SU-DHL-6 (cell line): ENCODE results near the gene GPR180.

Source experiments
- H2AFZ ChIP-seq: fragments of 200-600 bp; sonication (generic); 2 replicates; pipeline ENCODE4 v1.6.1; 2014; ENCODE audit warnings: low read depth, mild to moderate bottlenecking, moderate library complexity, mixed read lengths, antibody characterized with exemption, low read length; ENCODE audit not compliant: severe bottlenecking
- H3F3A ChIP-seq: fragments of 200-600 bp; shearing (Covaris generic); 2 replicates; pipeline ENCODE4 v1.6.0; 2016; ENCODE audit warnings: antibody characterized with exemption, mild to moderate bottlenecking; ENCODE audit not compliant: insufficient read depth
- H3K27ac ChIP-seq: fragments of 200-600 bp; sonication (generic); 2 replicates; pipeline ENCODE4 v1.5.1; 2016; ENCODE audit warnings: low read depth, mild to moderate bottlenecking, low read length, moderate library complexity, mixed read lengths
- H3K27me3 ChIP-seq: fragments of 200-600 bp; sonication (generic), shearing (Covaris generic); 2 replicates; pipeline ENCODE4 v1.6.0; 2014; ENCODE audit warnings: mild to moderate bottlenecking, low read length
- H3K36me3 ChIP-seq: fragments of 200-600 bp; sonication (generic); 2 replicates; pipeline ENCODE4 v1.6.1; 2014; ENCODE audit warnings: mild to moderate bottlenecking, low read length, mixed read lengths
- H3K4me2 ChIP-seq: fragments of 300-600, 200-600 bp; shearing (Covaris generic), sonication (generic); 2 replicates; pipeline ENCODE4 v1.6.0; 2014; ENCODE audit warnings: low read length, low read depth, mild to moderate bottlenecking; ENCODE audit not compliant: poor library complexity, severe bottlenecking
- H3K4me3 ChIP-seq: fragments of 200-600 bp; sonication (generic); 2 replicates; pipeline ENCODE4 v1.5.1; 2014; ENCODE audit warnings: antibody characterized with exemption, low read length, mild to moderate bottlenecking, mixed read lengths; ENCODE audit not compliant: insufficient read depth, poor library complexity, severe bottlenecking
- H3K79me2 ChIP-seq: fragments of 200-600 bp; sonication (generic); 2 replicates; pipeline ENCODE4 v1.6.1; 2014; ENCODE audit warnings: mild to moderate bottlenecking, low read length, moderate library complexity; ENCODE audit not compliant: insufficient read depth
- H3K9ac ChIP-seq: fragments of 200-600 bp; sonication (generic); 2 replicates; pipeline ENCODE4 v1.7.0; 2014; ENCODE audit warnings: mild to moderate bottlenecking, low read length
- H3K9me2 ChIP-seq: fragments of 200-600 bp; sonication (generic); replicated peaks from 2 replicates; pipeline ENCODE4 v1.6.1; 2014; ENCODE audit warnings: low read length; ENCODE audit not compliant: insufficient read depth
- H3K9me3 ChIP-seq: fragments of 200-600 bp; sonication (generic); 2 replicates; pipeline ENCODE4 v1.6.1; 2014; ENCODE audit warnings: low read length, mixed read lengths; ENCODE audit not compliant: insufficient read depth
- H4K20me1 ChIP-seq: fragments of 200-600 bp; sonication (generic); 2 replicates; pipeline ENCODE4 v1.6.1; 2014; ENCODE audit warnings: low read depth, mild to moderate bottlenecking, antibody characterized with exemption, low read length, moderate library complexity, mixed read lengths
- CTCF ChIP-seq: fragments of 200-600 bp; sonication (generic); IDR thresholded peaks from one replicate; pipeline ENCODE4 v1.5.1; 2017; ENCODE audit warnings: antibody characterized with exemption, mild to moderate bottlenecking, low read length, moderate library complexity; ENCODE audit not compliant: insufficient read depth, poor library complexity, severe bottlenecking
- EZH2phosphoT487 ChIP-seq: fragments of 200-600 bp; sonication (generic), shearing (Covaris generic); conservative IDR thresholded peaks from 2 replicates; pipeline ENCODE4 v1.6.1; 2018; ENCODE audit warnings: mild to moderate bottlenecking, antibody characterized with exemption, low read length, moderate library complexity, mixed read lengths

GPR180 gene

GRCh38 chr13:94610475-94610874 is 8.8 kb downstream of the GPR180 start:
- H3K9me3 ChIP-seq: no peaks in the 10 kb centered on the region
- H3K27ac ChIP-seq: no peak overlapping the region
- H2AFZ ChIP-seq: no peak overlapping the region
- peaks cover 49% of the 10 kb centered on the region for H3K36me3 ChIP-seq
- 0 out of 2 replicates have a peak, but pooled peaks cover 9% of the 10 kb centered on the region for H3F3A ChIP-seq
- H3K4me3 ChIP-seq: no peak overlapping the region
- no peaks in the 10 kb centered on the region for H4K20me1 ChIP-seq
- no peak overlapping the region for H3K4me2 ChIP-seq
- peaks cover 25% of the 10 kb centered on the region; the same call in 1 of the 2 replicates for H3K79me2 ChIP-seq
- no peak overlapping the region for H3K9ac ChIP-seq
- H3K9me2 ChIP-seq: no peaks in the 10 kb centered on the region
- TF ChIP-seq CTCF (no peak), EZH2phosphoT487 (no peak)
- H3K27me3 ChIP-seq: no peaks in the 10 kb centered on the region

DNA sequence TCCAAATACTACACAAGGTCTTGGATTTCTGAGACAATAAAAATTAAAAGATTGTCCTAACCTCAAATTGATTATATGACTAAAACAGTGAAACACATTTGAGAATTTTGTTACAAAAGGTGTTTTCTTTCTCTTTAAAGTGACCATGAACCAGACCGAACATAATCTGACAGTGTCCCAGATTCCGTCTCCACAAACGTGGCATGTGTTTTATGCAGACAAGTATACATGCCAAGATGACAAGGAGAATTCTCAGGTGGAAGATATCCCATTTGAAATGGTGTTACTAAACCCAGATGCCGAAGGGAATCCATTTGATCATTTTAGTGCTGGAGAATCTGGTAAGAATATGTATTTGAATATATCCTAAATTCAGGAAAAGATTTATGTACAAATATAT is 10.4 kb downstream of the GPR180 start:
- Histone ChIP-seq H3K9me3 (no peaks in the 10 kb centered on the region), H3K4me3 (no peak overlapping the region), H3K27me3 (no peaks in the 10 kb centered on the region), H3K27ac (no peak overlapping the region), H3K36me3 (peaks cover 37% of the 10 kb centered on the region), H3K4me2 (no peak overlapping the region), H3K79me2 (peaks cover 23% of the 10 kb centered on the region; the same call in 1 of the 2 replicates), H3K9ac (no peak overlapping the region), H3K9me2 (no peaks in the 10 kb centered on the region), H2AFZ (no peak overlapping the region), H4K20me1 (no peaks in the 10 kb centered on the region), H3F3A (0 out of 2 replicates have a peak, but pooled peaks cover 9% of the 10 kb centered on the region)
- TF ChIP-seq CTCF (no peak), EZH2phosphoT487 (no peak)

GRCh38 chr13:94613051-94613450 is 11.4 kb downstream of the GPR180 start:
- H3K27ac ChIP-seq: no peak overlapping the region
- H3K9ac ChIP-seq: no peak overlapping the region
- peaks cover 37% of the 10 kb centered on the region for H3K36me3 ChIP-seq
- H3K4me2 ChIP-seq: no peak overlapping the region
- H3K27me3 ChIP-seq: no peaks in the 10 kb centered on the region
- no peaks in the 10 kb centered on the region for H3K9me2 ChIP-seq
- no peak overlapping the region for H3K4me3 ChIP-seq
- H2AFZ ChIP-seq: no peak overlapping the region
- no peak for TF ChIP-seq EZH2phosphoT487
- no peak for TF ChIP-seq CTCF
- peaks cover 12% of the 10 kb centered on the region; the same call in 1 of the 2 replicates for H3F3A ChIP-seq
- H4K20me1 ChIP-seq: no peaks in the 10 kb centered on the region
- peaks cover 13% of the 10 kb centered on the region; the same call in 1 of the 2 replicates for H3K79me2 ChIP-seq
- H3K9me3 ChIP-seq: no peaks in the 10 kb centered on the region
